Stimulated activated CD4-positive, alpha-beta T cell treated with anti-CD3 and anti-CD28 coated beads, Interleukin-1b, Interleukin-23, amount 100 ng/mL, for 48 hours (primary cell): ENCODE measurements around the gene RNF213.

ENCODE experiments used
- DNase-seq: peaks from one replicate; pipeline ENCODE4 v3.0.0-alpha.2; 2020

The RNF213 gene

DNA sequence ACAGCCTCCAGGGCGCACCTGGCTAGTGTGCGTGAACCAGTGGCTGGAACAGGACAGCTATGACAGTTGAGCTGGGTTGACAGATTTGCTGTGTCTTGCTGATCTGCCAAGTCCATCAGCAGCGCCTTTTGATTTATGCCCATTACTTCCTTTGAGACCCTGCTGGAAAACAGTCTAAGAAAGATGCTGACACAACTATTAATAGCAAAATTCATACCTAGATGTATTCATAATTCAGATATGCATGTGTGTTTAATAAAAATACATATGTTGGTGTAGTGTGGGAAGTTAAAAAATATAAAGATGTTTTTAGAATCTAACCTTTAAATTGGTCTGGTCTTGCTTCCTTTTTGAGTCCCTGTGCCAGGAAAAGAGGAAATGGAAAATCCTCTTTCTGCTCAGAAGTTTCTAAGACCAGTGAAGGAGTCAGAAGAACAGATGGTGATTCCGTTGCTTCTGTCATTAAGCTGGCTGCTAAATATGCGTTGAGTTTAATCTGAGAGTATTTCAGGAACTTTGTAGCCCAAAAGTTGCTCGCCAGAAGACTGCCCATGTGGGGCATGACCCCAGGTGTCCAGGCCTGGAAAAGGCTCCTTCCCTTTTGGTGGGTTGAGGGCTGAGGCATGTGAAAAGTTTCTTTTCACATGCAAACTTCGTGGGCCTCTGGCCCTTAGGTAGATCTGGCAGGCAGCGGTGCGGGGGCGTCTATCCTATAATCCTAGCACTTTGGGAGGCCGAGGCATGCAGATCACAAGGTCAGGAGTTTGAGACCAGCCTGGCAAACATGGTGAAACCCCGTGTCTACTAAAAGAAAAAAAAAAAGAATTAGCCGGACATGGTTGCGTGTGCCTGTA lies 114.3 kb downstream of the RNF213 start:
- no peak for DNase-seq

DNA sequence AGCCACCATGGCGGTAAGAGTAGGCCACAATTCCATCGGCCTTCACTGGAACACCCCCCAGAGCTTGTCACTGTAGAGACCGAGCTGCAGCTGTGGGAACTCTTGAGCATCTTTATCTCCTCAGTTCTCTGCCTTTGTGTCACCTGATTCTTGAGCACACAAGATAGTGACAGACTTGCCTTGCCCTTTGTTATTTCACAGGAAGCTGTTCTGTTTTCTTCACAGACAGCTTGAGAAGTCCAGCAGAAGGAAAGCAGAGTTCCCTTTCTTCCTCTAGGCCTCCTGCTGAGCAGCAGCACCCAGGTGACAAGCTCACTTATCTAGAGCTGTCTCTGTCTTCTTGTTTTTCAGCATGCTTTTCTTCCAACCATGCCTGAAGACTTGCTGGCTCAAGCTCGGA lies 115.9 kb downstream of the RNF213 start:
- DNase-seq = no peak

DNA sequence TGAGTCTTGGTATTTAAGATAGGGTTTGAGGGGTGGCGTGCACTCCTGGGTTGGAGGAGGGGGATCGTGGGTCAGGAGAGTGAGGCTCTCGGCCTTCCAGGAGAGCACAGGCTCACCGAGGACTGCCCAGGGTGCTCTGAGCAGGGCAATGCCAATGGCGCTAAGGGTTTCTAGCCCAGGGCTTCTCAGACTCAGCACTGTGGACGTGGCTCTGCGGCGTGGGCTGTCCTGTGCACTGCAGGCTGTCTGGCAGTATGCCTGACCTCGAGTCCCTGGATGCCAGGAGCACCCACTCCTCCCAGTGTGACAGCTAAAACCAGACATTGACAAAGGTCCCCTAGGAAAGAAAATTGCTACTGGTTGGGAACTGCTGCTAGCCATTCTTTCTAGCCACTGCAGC lies 117.1 kb downstream of the RNF213 start:
- no peak for DNase-seq

DNA sequence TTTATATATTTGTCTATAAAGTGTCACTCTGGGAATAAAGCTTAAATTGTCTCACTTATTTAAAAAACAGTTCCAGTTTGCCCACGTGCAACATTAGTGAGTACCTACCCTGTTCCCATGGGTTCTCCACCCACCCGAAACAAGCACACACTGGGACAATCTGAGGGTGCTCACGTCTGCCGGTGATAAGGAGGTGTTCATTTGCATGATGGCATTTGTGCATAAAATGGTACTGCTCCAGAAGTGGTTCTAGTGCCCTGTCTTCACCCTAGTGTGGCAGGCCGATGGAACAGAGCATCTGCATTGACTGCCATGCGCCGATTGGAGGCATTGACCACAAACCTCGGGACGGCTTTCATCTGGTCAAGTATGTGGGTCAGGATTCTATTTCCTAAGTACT lies 118.7 kb downstream of the RNF213 start:
- no peak for DNase-seq

DNA sequence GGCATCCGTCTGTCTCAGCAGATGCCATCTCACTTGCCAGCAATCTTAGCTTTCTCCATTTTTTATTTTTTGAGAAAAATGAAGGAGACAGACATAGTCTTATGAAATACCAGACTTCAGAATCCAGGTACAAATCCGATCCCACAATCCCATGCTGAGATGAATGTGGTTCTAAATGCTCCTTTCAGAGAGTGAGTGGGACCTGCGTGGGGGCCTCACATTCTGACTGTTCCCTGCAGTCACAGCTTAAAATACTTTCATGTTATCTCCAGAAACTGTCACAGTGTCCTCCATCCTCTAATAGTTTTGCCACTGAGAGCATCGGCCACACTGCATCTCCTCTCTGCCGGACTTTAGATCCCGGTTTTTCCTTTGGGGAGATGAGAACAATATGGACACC lies 119.4 kb downstream of the RNF213 start:
- DNase-seq = no peak

DNA sequence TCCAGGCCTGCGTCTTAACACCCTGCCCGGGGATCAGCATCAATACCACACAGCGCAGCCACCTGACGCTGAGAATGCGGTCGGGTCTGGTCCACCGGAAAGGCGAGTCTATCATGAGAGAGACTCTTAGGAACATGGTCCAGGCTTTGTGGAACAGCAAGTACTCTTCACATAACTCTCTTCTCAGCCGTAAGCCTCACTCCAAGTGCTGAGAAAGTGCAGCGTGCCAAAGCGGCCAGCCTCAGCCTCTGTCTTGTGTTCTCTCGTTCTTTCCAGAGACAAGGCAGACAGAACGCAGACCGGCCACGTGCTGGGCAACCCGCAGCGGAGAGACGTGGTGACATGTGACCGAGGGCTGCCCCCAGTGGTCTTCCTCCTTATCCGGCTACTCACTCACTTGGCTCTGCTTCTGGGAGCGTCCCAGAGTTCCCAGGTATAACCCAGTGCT lies 119.9 kb downstream of the RNF213 start:
- no peak for DNase-seq

DNA sequence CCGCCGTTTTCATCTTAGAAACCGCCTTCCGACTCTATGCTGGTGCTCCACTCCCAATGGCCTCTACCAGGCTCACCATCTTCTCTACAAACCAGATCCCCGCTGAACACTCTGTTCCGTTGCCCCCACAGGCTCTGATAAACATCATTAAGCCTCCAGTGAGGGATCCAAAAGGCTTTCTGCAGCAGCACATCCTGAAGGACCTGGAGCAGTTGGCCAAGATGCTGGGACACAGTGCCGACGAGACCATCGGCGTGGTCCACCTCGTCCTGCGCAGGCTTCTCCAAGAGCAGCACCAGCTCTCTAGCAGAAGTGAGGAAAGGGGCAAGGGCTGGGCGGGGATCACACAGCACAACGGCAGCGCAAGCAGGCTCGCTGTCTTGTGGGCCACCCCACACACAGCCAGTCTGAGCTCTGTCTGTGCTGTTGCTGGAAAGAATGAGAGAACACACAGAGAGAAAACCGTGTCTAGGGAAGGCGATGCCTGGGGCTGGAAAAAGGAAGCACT lies 120.8 kb downstream of the RNF213 start:
- DNase-seq = no peak

DNA sequence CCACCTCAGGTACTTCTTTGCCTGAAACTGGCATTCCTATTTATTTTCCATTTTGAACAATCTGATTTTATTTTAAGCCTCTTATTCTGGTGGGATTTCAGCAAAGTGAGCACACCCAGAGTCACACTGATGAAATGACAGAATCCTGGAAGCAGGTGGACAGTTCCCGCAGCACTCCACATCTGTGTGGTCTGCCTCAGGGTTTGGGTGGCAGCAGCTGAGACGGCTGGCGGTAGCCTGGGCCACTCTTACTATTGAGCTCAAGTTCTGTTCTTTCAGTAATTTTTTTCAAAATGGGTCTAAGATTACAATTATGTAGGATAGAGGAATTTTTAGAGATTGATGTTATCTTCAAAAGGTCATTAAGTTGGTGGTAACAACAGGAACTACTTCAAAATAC lies 121.8 kb downstream of the RNF213 start:
- no peak for DNase-seq

DNA sequence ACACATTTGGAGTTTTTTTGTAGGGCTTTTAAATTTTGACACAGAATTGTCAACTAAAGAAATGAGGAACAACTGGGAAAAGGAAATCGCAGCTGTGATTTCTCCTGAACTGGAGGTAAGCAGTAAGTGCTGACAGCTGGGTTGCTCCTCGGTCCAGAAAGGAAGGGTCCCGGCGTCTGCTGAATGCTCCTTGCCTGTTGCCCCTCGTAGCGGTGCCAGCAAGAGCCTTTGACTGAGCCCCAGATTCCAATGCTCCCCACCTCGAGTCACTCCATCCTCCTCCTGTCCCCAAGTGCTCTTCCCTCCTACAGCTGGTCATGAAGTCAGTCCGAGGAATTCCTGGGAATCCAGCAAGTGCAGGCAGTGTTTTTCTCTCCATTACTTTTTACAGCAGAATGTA lies 122.3 kb downstream of the RNF213 start:
- DNase-seq = no peak

DNA sequence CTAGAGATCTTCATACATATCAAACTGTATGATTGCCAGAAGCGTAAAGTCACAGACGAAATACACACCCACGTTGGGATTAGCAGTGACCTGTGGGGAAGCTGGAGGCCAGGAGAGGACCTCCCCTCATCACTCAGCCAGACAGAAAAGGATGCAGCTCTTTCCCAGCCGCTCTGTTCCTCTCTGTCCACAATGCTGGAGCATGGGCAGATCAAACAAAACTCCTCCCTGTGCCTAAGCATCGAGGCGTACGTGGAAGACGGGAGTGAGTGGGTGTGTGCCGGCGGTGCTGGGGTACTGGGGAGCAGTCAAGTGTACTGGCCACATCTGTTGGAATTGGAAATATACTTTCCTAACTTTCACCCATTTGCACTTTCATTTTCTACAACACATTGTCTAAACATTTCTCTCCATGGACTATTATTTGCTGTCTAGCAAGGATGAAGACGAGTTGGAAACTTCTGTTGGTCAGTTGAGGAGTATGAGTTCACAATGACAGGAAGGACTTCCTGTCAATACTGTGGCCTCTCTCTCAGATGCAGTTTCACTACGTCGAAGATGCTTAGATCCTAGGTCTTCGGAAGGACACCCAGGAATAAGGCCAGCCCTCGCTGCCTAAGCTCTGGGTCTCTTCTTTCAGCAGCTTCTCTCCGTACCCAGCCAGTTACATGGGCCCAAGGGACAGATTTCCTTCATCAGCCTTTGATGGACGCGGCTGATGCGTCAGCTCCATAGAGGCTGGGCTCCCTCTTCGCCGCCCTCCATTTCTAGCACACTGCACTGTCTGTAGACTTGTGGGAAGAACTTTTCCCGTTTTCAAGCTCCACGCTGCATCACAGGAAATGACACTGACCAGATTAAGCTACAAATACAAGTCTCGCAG lies 123.7 kb downstream of the RNF213 start:
- DNase-seq = no peak

DNA sequence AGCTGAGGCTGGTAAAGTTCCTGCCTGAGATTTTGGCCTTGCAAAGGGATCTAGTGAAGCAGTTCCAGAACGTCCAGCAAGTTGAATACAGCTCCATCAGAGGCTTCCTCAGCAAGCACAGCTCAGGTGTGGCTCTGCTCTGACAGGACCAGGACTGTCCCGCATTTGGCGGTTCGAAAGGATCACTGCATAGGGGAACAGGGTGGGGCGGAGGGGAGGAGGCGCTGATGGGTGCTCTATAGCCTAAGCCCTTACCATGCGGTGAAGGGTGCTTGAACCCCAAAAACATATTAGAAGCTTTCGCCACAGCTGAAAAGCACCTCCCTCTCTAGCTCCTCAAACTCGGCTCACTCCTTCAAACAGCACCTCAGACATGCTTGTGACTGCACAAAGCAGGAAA lies 124.4 kb downstream of the RNF213 start:
- DNase-seq = no peak

DNA sequence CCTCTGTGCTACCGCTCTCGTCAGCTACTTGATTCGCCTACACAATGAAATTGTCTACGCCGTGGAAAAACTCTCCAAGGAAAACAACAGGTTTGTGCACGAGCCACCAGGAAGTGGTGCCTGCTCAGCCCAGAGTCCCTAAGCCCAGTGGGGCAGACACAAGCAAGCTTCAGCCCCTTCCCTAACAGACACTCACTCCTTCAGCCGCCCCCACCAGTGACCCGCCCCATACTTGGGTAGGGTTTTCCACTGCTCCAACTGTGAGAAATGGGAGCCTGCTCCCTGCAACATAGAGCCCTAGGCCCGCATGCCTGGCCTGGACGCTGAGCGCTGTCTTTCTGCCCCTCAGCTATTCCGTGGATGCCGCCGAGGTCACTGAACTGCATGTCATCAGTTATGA lies 125.7 kb downstream of the RNF213 start:
- DNase-seq = no peak

DNA sequence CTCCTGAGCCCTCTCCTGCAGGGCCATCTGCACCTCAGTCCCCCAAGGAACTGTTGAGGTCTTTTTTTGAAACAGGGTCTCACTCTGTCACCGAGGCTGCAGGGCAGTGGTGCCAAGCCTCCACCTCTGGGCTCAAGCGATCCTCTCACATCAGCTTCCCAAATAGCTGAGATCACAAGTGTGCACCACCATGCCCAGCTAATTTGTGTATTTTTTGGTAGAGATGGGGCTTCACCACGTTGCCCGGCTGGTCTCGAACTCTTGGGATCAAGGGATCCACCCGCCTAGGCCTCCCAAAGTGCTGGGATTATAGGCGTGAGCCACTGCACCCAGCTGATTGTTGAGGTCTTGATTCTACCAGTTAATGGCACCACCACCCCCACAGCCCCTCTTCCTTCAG lies 126.4 kb downstream of the RNF213 start:
- no peak for DNase-seq

DNA sequence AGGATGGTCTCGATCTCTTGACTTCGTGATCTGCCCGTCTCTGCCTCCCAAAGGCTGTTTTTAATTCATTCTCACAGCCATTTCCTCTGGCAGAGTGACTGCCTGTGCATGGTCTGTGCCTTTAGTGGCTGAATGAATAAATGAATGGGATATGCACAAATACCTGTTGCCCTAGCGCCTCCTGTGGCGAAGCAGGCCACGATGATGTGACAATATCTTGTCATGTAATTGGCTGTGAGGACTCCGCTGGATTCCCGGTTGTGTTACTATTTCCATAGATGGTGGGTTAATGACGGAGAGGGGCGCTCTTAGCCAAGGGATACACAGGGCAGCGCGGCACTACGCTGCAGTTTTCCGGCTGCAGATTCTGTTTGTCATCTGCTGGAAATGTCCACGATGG lies 127.5 kb downstream of the RNF213 start:
- no peak for DNase-seq

DNA sequence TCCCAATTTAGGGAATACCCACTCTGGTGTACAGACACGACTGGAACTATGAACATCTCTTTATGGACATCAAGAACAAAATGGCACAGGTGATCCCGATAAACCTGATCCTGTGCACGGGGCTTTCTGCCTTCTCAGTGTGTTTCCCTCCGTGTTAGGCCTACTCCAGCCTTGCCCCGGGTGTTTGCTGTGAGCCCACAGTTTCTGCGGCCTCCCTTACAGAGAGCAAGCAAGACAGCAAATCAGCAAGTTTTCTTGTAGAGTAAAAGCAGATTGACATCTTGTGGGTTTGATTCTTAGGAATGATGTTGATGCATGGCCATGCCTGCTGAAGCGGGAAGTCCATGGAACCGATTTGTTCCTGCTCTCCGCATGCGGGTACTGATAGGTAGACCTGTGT lies 127.9 kb downstream of the RNF213 start:
- DNase-seq = no peak

DNA sequence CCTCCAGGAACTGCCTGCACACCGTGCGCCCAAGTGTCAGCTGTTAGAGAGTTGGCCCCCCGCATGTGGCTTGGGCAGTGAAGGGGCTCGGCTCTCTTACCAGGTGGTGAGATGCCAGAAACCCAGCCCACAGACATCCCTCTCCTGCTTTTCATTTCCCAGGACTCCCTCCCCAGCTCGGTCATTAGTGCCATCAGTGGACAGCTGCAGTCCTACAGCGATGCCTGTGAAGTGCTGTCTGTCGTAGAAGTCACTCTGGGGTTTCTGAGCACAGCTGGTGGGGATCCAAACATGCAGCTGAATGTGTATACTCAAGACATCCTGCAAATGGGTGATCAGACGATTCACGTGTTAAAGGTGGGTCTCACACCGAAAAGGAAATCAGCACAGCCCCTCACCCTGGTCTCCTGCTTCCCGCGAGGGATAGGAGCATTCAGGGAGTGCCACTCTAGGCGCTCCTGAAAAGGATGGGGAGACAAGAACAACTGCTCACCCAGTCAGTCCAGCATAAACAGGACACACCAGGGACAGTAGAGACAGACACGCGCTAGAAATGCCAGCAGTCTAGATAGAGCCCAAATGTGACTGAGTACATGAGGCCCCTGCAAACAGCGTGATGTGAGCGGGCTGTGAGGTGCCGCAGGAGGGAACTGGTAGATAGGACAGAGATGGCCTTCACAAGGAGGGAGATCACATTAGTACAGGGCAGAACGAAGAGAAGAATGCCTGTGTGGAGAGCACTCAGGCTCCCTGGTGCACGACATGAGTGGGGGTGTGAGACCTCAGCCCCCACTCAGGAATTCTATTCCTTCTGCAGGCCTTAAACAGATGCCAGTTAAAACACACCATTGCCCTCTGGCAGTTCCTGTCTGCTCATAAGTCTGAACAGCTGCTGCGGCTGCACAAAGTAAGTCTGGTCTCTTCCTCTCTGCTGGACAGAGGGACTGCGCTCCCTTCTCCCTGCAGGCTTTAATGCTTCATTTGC lies 128.7 kb downstream of the RNF213 start:
- no peak for DNase-seq

DNA sequence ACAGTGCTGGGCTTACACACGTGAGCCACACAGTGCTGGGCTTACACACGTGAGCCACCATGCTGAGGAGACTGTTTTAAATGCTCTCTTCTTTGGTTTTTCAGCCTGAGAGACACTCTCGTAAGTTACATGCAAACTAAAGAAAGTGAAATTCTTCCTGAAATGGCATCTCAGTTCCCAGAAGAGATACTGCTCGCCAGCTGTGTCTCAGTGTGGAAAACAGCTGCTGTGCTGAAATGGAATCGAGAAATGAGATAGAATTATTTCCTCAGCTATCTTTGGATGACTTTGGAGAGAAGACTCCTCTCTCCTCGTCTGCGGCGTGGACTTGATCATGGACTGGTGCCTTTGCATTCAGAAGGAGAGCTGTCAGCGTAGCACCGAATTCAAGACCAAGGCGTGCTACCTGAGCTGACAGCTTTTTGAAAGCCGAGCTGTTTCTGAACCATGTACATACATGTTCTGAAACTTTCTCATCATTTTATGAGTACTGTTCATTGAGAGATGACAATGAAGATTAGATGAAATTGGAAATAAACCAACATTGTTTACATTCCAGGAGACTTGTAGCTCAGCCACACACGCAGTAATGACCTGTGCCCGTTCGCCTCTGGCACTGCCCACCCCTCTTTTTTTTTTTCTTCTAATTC lies 132.7 kb downstream of the RNF213 start:
- DNase-seq = no peak

DNA sequence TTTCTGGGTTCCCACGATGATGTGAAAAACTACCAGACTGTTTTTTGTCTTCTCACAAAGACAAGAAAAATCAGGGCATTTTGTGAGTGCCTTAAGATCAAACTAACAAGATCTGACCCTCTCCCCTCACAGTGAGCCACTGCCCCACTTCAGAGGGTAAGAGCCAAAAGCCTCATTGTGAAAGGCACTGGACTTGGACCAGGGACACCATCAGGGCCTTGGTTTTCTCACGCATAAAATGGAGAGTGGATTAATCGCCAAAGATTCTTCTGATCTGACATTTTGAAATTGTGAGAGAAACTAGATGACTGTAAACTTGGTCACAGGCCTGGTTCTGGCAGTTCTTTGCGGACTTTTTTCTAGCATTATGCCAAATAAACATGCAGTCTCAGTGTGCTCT lies 133.3 kb downstream of the RNF213 start:
- DNase-seq = no peak

DNA sequence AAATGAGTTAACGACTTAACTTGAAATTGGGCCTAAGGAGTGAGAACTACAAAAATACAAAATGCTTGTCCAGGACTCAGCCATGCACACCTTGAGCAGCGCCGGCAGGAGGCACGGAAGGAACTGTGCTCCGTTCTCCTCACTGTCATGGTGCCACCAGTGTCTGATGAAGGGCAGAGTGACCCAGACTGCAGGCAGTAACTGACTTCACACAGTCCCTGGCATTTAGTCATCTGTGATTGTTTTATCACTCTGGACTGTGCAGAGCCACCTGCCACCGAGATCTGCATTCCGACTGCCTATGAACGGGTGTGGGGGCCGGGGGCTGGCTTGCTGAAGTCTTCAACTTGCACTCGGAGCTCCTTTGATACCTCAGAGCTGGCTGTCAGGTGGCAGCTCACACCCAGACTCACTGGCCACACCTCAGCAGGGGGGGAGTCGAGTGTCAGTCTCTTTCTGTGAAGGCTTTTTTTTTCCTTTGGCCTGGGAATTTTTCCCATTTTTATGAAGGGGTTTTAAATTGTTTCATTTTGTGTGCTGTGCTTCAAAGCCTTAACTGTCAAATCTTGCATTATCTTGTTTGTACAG lies 134.1 kb downstream of the RNF213 start:
- DNase-seq = no peak

DNA sequence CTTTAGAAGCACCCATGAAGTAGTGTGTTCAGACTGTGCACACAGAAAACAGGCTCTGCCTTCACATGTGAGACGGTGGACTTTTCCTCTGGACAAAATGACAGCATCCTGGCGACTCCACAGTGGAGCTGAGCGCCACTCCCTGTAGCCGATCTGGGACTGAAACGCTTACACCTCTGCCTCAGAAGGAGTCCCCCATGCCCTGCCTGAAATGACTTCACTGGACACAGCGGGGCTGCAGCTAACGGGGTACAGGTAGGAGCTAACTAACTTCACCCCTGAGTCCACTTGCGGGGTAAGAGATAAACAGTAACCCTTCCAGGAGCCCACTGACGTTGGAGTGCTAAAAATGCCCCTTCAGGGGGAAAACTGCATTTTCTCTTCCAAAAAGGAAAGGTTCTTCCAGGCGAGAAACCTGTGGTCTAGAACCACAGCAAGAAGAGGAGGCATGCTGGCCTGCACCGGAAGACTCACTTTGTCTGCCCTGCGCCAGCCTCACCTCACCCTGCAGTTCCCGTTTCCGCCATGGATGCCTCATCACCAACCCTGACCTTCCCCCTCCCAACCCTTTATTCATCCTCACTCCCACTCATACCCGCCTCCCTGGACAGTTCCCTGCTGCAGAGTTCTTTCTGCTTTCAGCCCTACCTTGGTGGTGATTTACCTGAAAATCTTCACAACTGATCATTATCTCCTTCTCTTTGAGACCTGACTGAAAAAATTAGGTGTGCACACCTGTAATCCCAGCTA lies 134.9 kb downstream of the RNF213 start:
- DNase-seq = no peak
